HEK293 (cell line): ENCODE measurements around the gene TSPAN2.

ENCODE experiments used
- KLF9 ChIP-seq: fragments of 450-650 bp; formaldehyde crosslinking; IDR thresholded peaks from 2 replicates; pipeline ENCODE4 v1.5.1; 2016; ENCODE audit warnings: missing biosample characterization, missing genetic modification characterization, low read depth
- REPIN1 ChIP-seq: fragments of 450-650 bp; formaldehyde crosslinking; IDR thresholded peaks from 2 replicates; pipeline ENCODE4 v1.5.1; 2017; ENCODE audit warnings: missing biosample characterization, missing genetic modification characterization, low read depth
- ZNF175 ChIP-seq: fragments of 450-650 bp; formaldehyde crosslinking; IDR thresholded peaks from 2 replicates; pipeline ENCODE4 v1.5.1; 2016; ENCODE audit warnings: missing biosample characterization, missing genetic modification characterization
- TF ChIP-seq, protein P1 (sequence below): fragments of 450-650 bp; formaldehyde crosslinking; IDR thresholded peaks from 2 replicates; pipeline ENCODE4 v1.5.1; 2016; ENCODE audit warnings: missing biosample characterization, missing genetic modification characterization
- TF ChIP-seq, protein P2 (sequence below): fragments of 450-650 bp; formaldehyde crosslinking; conservative IDR thresholded peaks from 2 replicates; pipeline ENCODE4 v1.5.1; 2016; ENCODE audit warnings: low read depth, missing biosample characterization, missing genetic modification characterization
- TF ChIP-seq, protein P3 (sequence below): fragments of 450-650 bp; formaldehyde crosslinking; IDR thresholded peaks from 2 replicates; pipeline ENCODE4 v1.5.1; 2017; ENCODE audit warnings: missing biosample characterization, missing genetic modification characterization
- TF ChIP-seq, protein P4 (sequence below): fragments of 450-650 bp; formaldehyde crosslinking; optimal IDR thresholded peaks from 2 replicates; pipeline ENCODE3; 2016; ENCODE audit warnings: missing biosample characterization, mild to moderate bottlenecking, missing genetic modification characterization

DNA sequence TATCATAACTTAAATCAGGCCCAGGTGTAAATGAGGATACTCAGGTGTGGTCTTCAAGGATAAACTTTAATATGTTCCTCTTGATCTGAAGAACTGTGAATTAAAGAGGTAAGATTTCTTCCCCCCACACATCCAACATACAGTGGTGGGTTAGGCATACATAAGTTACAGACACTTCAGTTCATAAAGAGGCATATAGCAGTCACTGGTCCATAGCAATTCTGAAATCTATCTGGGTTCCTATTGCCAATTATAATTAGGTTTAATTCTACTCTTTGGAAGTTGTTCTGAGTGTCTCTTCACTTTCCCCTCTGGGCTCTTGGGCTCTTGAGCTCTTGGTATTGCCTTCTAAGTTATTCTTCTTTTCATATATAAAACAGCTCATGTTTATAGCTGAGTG lies 32.5 kb upstream of the TSPAN2 start:
- TF ChIP-seq, protein P1, sequence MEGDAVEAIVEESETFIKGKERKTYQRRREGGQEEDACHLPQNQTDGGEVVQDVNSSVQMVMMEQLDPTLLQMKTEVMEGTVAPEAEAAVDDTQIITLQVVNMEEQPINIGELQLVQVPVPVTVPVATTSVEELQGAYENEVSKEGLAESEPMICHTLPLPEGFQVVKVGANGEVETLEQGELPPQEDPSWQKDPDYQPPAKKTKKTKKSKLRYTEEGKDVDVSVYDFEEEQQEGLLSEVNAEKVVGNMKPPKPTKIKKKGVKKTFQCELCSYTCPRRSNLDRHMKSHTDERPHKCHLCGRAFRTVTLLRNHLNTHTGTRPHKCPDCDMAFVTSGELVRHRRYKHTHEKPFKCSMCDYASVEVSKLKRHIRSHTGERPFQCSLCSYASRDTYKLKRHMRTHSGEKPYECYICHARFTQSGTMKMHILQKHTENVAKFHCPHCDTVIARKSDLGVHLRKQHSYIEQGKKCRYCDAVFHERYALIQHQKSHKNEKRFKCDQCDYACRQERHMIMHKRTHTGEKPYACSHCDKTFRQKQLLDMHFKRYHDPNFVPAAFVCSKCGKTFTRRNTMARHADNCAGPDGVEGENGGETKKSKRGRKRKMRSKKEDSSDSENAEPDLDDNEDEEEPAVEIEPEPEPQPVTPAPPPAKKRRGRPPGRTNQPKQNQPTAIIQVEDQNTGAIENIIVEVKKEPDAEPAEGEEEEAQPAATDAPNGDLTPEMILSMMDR, result no peak
- TF ChIP-seq KLF9 (no peak), REPIN1 (tag by site-specific recombination) (no peak), ZNF175 (tag by site-specific recombination) (no peak)
- TF ChIP-seq, protein P2, sequence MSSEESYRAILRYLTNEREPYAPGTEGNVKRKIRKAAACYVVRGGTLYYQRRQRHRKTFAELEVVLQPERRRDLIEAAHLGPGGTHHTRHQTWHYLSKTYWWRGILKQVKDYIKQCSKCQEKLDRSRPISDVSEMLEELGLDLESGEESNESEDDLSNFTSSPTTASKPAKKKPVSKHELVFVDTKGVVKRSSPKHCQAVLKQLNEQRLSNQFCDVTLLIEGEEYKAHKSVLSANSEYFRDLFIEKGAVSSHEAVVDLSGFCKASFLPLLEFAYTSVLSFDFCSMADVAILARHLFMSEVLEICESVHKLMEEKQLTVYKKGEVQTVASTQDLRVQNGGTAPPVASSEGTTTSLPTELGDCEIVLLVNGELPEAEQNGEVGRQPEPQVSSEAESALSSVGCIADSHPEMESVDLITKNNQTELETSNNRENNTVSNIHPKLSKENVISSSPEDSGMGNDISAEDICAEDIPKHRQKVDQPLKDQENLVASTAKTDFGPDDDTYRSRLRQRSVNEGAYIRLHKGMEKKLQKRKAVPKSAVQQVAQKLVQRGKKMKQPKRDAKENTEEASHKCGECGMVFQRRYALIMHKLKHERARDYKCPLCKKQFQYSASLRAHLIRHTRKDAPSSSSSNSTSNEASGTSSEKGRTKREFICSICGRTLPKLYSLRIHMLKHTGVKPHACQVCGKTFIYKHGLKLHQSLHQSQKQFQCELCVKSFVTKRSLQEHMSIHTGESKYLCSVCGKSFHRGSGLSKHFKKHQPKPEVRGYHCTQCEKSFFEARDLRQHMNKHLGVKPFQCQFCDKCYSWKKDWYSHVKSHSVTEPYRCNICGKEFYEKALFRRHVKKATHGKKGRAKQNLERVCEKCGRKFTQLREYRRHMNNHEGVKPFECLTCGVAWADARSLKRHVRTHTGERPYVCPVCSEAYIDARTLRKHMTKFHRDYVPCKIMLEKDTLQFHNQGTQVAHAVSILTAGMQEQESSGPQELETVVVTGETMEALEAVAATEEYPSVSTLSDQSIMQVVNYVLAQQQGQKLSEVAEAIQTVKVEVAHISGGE (tag by site-specific recombination), result no peak
- TF ChIP-seq, protein P3, sequence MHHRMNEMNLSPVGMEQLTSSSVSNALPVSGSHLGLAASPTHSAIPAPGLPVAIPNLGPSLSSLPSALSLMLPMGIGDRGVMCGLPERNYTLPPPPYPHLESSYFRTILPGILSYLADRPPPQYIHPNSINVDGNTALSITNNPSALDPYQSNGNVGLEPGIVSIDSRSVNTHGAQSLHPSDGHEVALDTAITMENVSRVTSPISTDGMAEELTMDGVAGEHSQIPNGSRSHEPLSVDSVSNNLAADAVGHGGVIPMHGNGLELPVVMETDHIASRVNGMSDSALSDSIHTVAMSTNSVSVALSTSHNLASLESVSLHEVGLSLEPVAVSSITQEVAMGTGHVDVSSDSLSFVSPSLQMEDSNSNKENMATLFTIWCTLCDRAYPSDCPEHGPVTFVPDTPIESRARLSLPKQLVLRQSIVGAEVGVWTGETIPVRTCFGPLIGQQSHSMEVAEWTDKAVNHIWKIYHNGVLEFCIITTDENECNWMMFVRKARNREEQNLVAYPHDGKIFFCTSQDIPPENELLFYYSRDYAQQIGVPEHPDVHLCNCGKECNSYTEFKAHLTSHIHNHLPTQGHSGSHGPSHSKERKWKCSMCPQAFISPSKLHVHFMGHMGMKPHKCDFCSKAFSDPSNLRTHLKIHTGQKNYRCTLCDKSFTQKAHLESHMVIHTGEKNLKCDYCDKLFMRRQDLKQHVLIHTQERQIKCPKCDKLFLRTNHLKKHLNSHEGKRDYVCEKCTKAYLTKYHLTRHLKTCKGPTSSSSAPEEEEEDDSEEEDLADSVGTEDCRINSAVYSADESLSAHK (tag by site-specific recombination), result no peak
- TF ChIP-seq, protein P4, sequence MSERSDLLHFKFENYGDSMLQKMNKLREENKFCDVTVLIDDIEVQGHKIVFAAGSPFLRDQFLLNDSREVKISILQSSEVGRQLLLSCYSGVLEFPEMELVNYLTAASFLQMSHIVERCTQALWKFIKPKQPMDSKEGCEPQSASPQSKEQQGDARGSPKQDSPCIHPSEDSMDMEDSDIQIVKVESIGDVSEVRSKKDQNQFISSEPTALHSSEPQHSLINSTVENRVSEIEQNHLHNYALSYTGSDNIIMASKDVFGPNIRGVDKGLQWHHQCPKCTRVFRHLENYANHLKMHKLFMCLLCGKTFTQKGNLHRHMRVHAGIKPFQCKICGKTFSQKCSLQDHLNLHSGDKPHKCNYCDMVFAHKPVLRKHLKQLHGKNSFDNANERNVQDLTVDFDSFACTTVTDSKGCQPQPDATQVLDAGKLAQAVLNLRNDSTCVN (tag by site-specific recombination), result no peak
